GDM1 (cell line): ENCODE data around the gene CEP104.
A peak's percentile ranks its signal among the peaks of the same experiment; 100 is the strongest.

Experiments
- DNase-seq: peaks from one replicate; lab custom pipeline; 2025; lab: John Stamatoyannopoulos, UW

CEP104 gene

DNA sequence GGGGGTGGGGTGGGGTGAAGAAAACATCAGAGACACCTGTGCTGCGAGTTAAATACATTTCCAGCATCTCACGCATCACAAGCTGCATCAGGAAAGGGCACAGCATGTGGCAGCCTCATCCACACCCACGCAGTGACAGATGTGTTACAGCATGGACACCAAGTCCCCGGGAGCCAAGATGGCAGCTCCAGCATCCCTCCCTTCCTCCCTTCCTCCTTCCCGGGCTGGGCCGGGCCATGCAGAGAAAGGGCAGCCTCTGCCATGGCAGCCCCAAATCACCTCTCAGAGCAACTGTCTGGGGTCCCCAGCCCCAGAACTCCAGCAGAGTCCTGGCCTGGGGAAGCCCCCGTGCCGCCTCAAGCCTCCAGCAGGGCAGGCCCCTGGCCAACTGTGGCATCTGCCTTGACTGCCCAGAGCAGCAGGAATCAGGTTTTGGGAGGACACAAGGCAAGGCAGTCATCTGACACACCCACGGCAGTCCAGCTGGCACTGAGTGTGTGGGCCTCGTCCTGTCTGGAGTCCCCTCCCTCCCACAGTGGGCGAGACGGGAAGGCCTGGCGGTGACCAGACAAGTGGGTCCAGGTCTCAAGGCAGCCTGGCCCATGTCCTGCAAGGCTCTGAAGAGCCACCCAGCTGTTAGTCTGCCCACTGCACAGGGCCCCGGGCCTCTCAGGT is 78.3 kb downstream of the CEP104 start:
- no peak for DNase-seq

DNA sequence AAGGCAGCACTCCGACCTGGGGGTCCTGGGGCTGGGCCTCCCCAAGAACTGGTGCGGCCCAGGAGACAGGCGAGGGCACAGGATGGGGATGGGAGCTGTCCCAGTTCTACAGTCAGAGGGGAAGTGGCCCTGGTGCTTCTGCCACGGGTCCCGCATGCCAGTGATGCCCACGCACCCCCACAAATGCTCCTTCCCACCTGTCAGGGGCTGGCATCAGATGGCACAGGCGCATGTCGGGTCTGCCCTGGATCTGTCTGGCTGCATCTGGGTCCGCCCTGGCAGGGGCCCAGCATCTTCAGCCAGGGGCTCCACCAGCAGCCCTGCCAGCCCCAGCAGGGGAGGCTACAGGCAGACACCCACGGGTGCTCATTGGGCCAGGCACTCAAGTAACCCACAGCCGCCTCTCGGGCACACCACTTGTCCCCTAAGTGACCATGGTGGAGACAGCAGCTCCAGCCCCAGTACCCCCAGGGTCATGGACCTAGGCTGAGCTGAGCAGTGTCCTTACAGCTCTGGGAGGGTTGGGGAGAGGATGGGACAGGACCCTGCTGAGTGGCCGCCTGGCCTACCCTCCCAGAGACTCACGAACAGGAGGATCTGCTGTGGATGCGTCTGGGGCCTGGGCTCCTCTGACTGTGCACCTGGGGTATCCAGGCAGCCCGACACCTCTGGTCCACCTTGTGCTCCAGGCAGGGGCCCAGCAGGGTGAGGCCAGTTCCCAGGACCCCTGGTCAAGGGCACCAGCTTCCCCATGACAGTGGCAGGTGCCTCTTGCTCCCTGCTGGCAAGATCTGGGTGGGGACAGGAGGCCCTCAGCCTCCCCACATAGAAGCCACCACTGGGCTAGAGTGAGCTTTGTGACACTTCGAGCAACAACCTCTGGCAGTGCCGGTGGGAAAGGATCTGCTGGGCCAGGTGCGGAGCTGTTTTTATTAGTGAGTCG is 79.1 kb downstream of the CEP104 start:
- no peak for DNase-seq

DNA sequence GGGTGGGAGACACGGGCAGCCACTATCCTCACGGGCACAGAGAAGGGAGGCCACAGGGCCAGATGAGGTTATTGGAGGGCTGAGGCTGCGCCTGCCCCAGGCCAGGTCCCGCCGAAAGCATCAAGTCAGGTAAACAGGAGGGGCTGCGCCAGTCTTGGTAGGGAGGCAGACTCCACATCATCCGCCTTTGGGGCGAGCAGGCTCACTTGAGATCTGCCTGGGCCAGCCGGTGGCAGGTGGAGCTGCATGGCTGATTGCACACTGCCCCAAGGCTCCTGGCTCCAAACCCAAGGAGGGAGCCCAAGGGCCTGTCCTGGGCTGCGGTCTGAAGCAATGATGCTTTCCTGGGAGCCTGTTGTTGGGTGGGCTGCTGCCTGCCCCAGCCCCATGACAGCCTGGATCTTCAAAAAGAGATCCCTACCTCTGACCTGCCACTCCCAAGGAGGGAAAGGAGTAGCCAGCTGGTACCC is 79.9 kb downstream of the CEP104 start:
- no peak for DNase-seq

DNA sequence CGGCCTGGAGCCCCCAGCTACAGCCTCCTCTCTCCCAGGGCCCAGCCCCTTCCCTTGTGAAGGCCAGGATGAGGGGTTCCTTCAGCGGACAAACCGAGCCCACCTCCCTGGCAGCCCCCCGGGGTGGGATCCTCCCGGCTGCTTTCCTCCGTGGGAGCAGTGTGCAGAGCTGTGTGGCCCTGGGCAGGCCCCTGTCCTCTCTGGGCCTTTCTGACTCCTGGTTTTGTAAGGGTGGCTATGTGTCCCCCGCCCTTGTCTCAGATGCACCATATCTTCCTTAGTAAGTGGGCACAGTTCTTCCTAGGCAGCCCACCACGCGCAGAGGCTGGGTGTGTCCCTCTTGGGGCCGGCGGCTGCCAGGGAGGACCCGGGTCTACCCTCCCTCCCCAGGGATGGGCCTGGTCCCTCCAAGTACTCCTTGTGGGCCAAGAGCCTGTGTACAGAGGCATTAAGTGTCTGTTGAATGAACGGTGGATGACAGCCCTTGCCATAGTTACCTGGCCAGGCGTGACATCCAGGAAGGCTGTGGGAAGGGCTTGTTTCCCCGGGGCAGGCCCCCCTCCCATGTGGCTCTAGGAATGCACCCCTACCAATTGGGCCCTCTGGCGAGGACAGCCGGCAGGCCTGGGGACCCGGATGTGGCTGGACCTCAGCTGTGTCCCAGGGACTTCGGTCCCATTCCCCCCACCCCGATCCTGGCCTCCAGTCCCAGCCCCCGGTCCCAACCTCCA is 80.6 kb downstream of the CEP104 start:
- DNase-seq = no peak

DNA sequence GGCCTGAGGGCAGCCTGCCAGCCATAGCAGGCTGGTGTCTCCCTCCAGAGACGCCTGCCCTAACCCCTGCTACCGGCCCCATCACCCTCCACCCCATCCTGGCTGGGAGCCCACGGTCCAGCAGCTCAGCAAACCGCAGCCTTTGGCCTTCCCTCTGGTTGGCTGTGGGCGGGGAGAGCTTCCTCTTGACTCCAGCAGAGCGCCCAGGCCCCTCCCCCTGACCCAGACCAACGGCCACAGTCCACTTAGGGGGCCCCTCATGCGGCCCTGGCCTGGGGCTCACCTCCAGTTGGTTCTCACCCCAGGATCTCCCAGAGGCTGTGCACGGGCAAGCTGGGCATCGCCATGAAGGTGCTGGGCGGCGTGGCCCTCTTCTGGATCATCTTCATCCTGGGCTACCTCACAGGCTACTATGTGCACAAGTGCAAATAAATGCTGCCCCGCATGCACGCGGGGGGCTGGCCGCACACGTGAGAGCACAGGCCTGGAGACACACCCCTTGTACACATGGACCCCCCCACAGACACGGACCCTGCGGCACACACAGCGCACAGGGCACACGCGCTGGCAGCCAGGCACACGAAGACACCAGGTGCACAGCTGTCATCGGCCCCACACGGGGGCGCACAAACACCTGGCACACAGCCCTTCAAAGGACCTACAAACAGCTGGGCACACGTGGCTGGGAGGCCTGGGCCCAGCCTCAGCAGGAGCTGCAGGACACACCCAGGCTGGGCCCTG is 81.4 kb downstream of the CEP104 start:
- no peak for DNase-seq

DNA sequence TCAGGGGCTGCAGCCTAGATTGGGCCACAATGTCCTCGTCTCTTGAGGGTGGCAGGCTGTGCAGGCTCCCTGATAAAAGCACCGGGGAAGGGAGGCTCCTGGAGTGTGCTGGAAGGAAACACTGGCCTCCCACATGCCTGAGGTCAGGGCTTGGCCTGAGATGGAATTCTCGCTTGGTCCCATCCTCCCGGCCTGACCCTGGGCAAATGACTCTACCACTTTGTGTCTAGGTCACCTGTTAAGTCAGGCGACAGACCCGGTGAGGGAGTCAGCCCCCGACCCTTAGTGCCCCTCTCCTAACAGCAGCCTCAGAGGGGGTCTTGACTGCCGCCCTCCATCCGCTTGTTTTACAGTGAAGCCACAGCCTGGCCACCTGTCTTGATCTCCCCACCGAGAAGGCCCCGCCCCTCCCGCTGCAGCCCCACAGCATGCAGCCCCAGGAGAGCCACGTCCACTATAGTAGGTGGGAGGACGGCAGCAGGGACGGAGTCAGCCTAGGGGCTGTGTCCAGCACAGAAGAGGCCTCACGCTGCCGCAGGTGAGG is 82.0 kb downstream of the CEP104 start:
- no peak for DNase-seq

DNA sequence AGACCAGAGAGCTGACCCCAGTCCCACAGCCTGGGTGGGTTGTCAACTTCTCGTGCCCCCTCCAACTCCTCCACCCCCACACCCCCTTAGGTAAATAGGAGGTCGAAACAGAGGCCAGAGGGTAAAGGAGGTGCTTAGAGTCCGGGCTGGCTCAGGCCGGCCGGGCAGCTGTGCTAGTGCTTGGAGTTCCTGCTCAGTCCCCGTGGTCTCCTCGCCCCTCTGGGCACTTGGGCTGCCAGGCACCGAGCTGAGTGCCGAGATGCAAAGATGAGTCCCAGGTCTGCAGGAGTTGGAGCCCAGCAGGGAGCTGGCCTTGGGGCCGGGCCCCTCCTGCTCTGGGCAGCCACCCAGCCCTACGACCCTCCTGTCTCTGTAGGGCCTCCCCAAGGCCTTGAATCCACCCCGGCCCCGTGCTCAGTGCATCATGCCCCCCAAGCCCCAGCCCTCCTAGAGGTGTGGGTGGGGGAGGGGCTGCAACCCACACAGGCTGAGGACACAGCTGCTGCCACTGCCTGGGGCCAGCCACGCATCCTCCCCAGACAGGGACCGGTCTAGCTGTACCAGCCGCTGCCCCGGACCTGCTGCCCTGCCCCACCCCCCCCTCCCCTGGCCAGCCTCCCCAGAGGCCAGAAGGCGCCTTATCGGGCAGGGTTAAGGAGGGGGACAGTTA is 82.6 kb downstream of the CEP104 start:
- DNase-seq = no peak

DNA sequence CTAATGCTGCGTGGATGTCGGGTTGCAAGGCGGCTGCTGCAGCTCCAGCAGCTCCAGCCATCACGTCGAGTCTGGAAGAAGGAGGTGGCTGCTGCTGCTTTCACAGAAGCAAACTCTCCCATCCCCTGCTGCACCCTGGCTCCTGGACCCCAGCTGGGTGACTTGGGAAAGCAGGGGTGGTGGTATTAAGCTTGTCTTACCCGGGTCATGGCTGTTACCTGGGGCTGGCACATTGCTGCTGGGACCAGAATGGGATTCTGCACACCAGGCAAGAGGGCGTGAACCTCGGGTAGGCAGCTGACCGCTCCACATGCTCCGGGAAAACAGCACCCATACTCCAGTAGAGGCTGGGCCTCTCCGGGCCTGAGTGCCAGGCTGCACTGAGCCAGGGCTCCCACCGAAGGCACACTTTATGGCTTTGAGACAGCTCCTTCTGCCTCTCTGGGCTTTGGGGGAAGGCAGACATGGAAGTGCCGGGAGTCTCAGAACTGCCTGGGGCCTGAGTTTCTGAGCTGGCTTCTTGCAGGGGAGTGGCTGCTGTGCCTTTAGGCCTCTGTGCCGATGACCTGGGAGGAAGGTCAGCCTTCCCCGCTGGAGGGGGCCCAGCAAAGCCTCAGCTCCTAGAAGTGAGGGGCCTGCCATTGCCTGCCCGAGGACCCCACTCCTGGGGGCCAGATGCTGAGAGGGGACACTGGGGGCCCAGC is 83.3 kb downstream of the CEP104 start:
- DNase-seq = no peak

DNA sequence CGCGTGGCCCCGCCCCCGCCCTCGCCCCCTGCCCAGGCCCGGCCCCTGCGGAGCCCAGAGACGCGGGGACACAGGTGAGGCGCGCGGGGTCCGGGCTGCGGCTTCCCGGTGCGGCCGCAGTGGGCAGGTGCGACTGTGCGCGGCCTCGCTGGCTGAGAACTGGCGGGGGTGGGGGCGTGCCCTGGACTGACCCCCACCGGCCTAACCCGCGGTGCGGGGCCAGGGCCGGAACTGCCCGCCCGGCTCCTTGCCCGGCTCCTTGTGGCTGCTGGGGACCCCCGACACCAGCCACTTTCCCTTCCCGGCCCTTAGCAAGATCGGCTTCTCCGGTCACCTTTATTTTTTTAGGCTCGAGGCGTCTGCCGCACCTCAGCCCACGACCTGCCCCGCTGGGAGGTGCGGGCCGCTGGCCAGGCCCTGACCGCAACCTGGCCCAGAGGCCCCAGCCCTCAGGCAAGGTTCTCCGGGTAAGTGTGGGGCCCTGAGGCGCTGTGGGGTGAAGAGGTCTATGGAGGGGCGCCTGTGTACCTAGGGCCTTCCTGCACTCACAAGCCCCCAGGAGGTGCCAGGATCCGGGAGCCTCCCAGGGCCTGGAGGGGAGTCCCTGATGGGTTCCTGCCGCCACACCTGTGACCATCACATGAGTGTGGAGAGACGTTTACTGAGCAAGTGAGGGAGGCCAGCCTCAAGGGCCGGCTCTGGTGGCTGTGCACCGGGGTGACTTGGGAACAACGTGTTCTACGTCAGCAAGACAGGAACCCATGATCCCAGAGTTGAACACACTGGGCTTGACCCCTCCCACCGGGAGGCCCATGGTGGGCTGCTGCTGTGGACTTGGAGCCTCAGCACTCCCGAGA is 84.1 kb downstream of the CEP104 start, which contains the start of gene SMIM1:
Gene SMIM1 (plus strand): TSS at position 35 of the 857 bp plus-strand sequence. CDS start 2,625 bp downstream, outside the sequence.
- DNase-seq = no peak

DNA sequence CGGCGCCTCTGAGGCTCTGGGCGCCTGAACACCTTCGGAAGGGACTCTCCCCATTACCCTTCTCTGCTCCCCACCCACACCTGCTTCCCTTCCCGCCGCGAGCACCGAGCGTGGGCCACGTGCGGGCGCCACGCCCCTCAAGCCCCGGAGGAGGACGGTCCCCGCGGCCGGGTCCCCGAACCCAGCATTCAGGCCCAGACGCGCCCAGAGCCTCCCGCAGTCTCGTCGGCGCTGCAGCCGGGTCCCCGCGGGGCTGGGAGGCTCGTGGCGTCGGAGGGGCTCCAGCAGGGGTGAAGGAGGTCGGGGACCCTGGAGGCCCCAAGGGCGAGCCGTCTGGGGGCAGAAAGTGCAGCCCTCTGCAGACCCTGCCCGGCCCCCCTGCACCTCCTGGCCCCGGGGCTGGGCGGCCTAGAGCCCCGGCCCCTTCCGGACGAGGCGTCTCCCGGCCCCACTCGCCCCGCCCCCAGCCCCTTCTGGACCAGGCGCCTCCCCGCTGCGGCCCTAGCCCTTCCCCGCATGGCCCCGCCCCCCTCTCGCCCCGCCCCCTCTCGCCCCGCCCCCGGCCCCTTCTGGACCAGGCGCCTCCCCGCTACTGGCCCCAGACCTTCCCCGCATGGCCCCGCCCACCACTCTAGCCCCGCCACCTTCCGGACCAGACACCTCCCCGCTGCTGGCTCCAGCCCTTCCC is 84.8 kb downstream of the CEP104 start:
- DNase-seq = peak; percentile 73

DNA sequence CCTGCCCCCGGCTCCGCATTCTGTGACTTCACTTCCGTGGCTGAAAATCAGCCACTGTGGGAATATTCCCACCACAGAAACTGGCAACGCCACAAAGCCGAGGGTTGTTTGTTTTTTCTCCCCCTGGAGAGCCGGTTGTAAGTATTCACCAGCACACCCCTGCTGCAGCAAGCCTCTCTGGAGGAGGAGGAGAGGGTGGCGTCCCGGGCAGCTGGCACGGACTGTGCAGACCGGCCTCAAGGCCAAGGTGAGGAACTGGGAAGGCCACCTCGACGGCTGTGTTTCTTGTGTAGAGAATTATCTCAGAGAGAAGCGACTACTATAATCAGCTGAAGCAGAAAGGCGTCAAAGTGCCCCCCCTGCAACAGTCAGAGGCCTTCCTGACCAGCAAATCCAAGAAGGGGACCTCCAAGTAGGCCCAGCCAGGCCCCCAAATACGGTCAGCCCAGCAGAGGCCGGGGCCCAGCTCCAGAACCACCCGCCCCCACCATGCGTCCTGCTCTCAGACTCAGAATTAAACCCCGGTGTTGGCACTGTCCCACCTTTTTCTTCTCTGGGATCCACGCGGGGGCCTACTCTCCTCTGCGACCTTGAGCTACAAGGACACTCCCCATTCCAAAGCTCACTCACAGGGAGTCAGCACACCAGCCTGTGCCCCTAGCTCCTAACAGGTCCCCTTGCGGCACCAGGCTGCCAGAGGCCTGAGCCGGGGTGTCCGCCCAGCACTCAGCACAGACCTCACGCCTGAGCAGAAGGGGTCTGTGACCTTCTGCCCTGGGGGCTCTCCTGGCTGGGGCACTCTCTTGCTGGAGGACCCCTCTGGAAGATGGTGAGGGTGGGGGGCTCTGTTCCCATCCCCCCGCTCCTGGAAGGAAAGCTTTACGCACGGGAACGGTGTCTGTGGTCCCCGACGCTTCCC is 85.6 kb downstream of the CEP104 start:
- no peak for DNase-seq

DNA sequence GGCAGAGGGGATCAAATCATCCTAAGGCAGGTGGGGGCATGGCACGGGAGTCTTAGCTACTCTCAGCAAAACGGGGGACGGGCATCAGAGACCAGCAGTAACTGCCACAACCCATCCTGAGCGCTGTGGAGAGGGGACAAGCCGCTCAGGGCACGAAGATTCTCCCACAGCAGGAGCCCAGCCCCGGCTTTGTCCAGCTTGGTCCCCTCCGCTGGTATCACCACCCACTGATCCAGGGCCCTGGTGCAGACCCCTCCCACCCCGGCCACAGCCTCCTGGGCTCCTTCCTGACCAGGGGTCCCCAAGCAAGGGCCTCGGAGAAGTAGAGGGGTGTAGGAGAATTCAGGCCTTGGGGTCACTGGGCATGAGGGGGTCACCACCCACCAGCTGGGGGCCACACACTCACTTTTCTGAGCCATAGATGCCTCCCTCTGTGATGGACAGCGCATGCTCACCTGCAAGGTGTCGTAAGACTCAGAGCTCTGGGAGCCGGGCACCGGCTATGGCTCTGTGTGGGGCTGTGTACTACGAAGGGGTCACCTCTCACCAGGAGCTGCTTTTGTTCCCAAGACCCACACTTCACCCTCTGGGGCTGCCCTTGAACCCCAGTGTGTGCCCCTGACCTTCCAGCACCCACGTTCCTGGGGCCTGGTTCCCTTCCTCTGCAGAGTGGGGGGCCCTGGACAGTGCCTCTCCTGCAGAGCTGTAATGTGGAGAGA is 86.8 kb downstream of the CEP104 start:
- no peak for DNase-seq

DNA sequence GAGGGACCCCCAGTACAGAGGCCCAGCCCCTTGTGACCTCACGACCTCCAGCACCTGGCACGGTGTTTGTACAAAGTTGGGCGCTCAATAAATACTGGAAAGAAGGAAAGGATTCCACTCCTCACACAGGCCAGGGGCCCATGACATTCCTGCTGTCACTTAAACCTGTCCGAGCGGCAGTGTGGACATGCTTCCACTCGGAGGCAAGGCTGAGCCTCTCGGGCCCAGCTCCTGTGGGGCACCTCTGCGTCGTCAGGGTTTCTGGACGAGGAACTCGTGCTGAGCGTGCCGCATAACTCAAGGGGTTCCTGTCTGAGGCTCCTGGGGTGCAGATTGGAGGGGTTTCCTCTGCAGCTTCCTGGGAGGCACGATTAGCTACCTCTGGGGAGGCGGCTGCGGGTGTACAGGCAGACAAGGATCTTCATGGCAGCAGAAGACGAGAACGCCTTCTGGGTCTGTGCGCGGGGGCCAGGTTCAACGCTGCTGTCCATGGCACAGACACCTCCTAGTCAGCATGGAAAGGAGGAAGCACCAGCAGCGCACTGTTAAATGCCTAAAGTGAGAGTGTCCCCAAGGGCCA is 88.1 kb downstream of the CEP104 start:
- DNase-seq = no peak

DNA sequence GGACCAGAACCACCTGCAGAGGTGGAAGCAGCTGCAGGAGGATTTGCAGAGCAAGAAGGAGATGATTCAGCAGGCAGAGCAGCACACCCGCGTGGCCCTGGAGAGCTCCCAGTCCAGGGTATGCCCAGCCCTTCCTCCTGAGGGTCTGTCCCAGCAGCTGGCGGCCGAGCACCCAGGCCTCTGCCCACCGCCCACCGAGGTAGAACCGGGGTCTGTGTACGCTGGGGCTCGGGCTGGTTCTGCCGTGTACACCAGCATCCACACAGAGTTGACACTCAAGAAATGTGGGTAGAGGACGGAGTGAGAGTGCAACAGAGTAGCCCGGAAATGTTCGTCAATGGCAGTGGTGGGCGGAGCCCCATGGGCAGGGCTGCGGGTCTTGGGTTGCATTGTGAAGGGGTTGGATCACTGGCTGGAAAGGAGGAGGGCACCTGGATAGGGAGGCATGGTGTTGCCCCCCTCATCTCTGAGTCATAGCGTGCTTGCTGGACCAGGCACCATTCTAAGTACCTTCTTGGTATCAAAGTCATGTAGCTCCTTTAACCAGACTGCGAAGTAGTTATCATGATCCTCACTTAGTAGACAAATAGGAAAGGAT is 89.6 kb downstream of the CEP104 start:
- DNase-seq = no peak

DNA sequence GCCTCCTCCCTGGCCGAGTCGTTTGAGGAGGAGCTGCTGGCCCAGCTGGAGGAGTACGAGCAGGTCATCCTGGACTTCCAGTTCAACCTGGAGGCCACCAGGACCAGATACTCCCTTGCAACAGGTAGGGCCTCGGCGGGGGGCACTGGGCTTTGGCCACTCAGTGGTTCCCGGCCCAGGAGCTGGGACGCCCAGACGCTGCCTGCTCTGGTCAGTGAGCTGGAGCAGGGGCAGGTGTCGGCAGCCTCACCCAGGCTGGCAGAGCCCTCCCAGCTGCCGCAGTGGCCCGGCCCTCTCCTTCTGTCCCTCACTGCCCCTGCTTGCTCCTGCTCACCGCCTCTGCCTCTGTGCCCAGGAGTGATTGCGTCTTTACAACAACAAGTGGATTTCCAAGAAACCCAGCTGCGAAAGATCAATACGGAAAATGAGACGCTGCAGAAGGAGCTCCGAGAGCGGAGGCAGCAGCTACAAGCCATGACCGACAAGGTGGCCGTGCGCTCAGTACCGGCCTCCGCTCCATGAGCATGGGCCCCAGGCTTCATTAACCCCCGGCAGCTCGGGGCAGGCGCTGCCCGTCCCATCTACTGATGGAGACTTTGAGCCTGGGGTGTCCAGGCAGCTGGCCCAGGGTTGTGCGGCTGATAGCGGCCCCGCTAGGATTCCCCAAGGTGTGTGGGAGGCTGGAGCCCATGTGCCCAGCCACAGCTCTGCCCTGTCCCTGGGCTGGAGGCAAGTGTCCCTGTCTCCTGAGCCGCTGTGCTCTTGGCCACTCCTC is 93.5 kb downstream of the CEP104 start:
- DNase-seq = no peak
